HCT116 (cell line): Measurements from ENCODE around the gene ZGPAT. TPM values are rescaled to one million over a fixed set of nuclear protein-coding genes. Genes with fewer than 3 reads are reported as not detected.
A peak's percentile ranks its signal among the peaks of the same experiment; 100 is the strongest.

ENCODE experiments used
- ATAC-seq: fragments of 200-7000 bp; cut with Tn5 transposase; 2 replicates; pipeline ENCODE4 v1.9.1; 2020; ENCODE audit warnings: mild to moderate bottlenecking, moderate library complexity
- BruUV-seq: library from RNA; stranded (reverse); fragments of 400-500 nt; replicated peaks from 2 replicates; lab custom pipeline; 2021; lab: Mats Ljungman, UMichigan
- CTCF ChIA-PET: fragments of 300-600 bp; sonication (Branson Sonifier 250); formaldehyde crosslinking; loops from one replicate; lab custom pipeline; 2021; ENCODE audit warnings: antibody characterized with exemption; lab: Charles Lee
- POLR2A ChIA-PET: fragments of 300-600, 350-600 bp; sonication (Branson Sonifier 250); formaldehyde crosslinking; loops from one replicate; lab custom pipeline; 2021; ENCODE audit warnings: antibody characterized with exemption; lab: Charles Lee
- RAD21 ChIA-PET, 2 experiments: fragments of 300-600 bp; sonication (Branson Sonifier 250); formaldehyde crosslinking; loops; one replicate each; lab custom pipeline; 2023; ENCODE audit warnings: low total read pairs in 2 of 2; ENCODE audit not compliant: uncharacterized antibody in 2 of 2, unreplicated experiment in 2 of 2, low non-redundant PET in 1 of 2; lab: Charles Lee
- DNase-seq: peaks from one replicate; pipeline ENCODE4 v3.0.0-alpha.2; 2010; ENCODE audit warnings: low read depth, low spot score
- H2AFZ ChIP-seq: fragments of 200-600 bp; shearing (Covaris generic), sonication (generic); 2 replicates; pipeline ENCODE4 v1.6.1; 2017; ENCODE audit warnings: low read depth, mixed run types, mixed read lengths, antibody characterized with exemption, low read length; ENCODE audit not compliant: poor library complexity, severe bottlenecking
- H3K27ac ChIP-seq: 2 replicates; pipeline ENCODE4 v1.5.1; 2012; ENCODE audit warnings: low read depth, low read length
- H3K27me3 ChIP-seq: fragments of 200-600 bp; sonication (generic); 2 replicates; pipeline ENCODE4 v1.6.1; 2016; ENCODE audit warnings: mixed run types, low read length, mixed read lengths; ENCODE audit not compliant: insufficient read depth
- H3K36me3 ChIP-seq, 2 experiments: fragments of 200-500 bp in 1 of 2; fragments of 200-600 bp in 1 of 2; sonication (Bioruptor generic) in 1 of 2; sonication (generic) in 1 of 2; 2 replicates each; pipeline versions ENCODE4 v1.5.1 to v1.6.1; 2014 to 2016; ENCODE audit warnings: low read length in 2 of 2, inconsistent platforms in 1 of 2, mixed read lengths in 1 of 2, mixed run types in 1 of 2; ENCODE audit not compliant: insufficient read depth in 2 of 2, control insufficient read depth in 1 of 2
- H3K4me1 ChIP-seq, 2 experiments: fragments of 200-600 bp in 1 of 2; sonication (generic) in 1 of 2; 2 replicates each; pipeline versions ENCODE4 v1.5.1 to v1.6.1; 2012 to 2017; ENCODE audit warnings: low read length in 2 of 2, inconsistent platforms in 1 of 2, mild to moderate bottlenecking in 1 of 2, mixed read lengths in 1 of 2, mixed run types in 1 of 2, moderate library complexity in 1 of 2; ENCODE audit not compliant: insufficient read depth in 2 of 2, control insufficient read depth in 1 of 2
- H3K4me2 ChIP-seq: fragments of 200-600 bp; sonication (generic); 2 replicates; pipeline ENCODE4 v1.6.1; 2017; ENCODE audit warnings: mixed run types, low read length, mixed read lengths
- H3K4me3 ChIP-seq, 2 experiments: fragments of 200-600 bp in 1 of 2; sonication (generic) in 1 of 2; replicated peaks in 1 of 2; 2 replicates each; pipeline ENCODE4 v1.5.1; 2011 to 2016; ENCODE audit warnings: low read length in 2 of 2, control low read depth in 1 of 2, low read depth in 1 of 2, mild to moderate bottlenecking in 1 of 2, mixed read lengths in 1 of 2, mixed run types in 1 of 2
- H3K79me2 ChIP-seq: fragments of 200-600 bp; sonication (generic); 2 replicates; pipeline ENCODE4 v1.6.1; 2017; ENCODE audit warnings: mild to moderate bottlenecking, mixed run types, low read length, moderate library complexity, mixed read lengths; ENCODE audit not compliant: insufficient read depth
- H3K9ac ChIP-seq: fragments of 200-600 bp; sonication (generic); 2 replicates; pipeline ENCODE4 v1.6.1; 2016; ENCODE audit warnings: low read length, mixed read lengths
- H3K9me2 ChIP-seq: fragments of 200-600 bp; sonication (generic), shearing (Covaris generic); 2 replicates; pipeline ENCODE4 v1.6.1; 2017; ENCODE audit warnings: mixed run types, mild to moderate bottlenecking, moderate library complexity; ENCODE audit not compliant: insufficient read depth
- H3K9me3 ChIP-seq, 2 experiments: fragments of 200-500 bp in 1 of 2; fragments of 200-600 bp in 1 of 2; sonication (Bioruptor generic) in 1 of 2; sonication (generic) in 1 of 2; 2 replicates each; pipeline ENCODE4 v1.6.1; 2014 to 2017; ENCODE audit warnings: low read length in 2 of 2, mixed read lengths in 2 of 2, inconsistent platforms in 1 of 2, low read depth in 1 of 2, mild to moderate bottlenecking in 1 of 2, mixed run types in 1 of 2, moderate library complexity in 1 of 2; ENCODE audit not compliant: control insufficient read depth in 1 of 2, insufficient read depth in 1 of 2
- H4K20me1 ChIP-seq: fragments of 200-600 bp; sonication (generic), shearing (Covaris generic); 2 replicates; pipeline ENCODE4 v1.6.1; 2017; ENCODE audit warnings: mixed run types, mild to moderate bottlenecking, moderate library complexity; ENCODE audit not compliant: insufficient read depth
- EGR1 ChIP-seq: IDR thresholded peaks from 2 replicates; pipeline ENCODE4 v1.6.1; 2012; ENCODE audit warnings: low read depth
- ELF1 ChIP-seq: IDR thresholded peaks from 2 replicates; pipeline ENCODE4 v1.6.1; 2012; ENCODE audit warnings: low read depth, borderline replicate concordance
- EZH2 ChIP-seq: fragments of 200-600 bp; sonication (generic); IDR thresholded peaks from 2 replicates; pipeline ENCODE4 v1.6.1; 2017; ENCODE audit warnings: antibody characterized with exemption, mixed run types
- EZH2phosphoT487 ChIP-seq: fragments of 200-600 bp; IDR thresholded peaks from 2 replicates; pipeline ENCODE4 v1.6.1; 2018; ENCODE audit warnings: antibody characterized with exemption, borderline replicate concordance
- FOSL1 ChIP-seq: IDR thresholded peaks from 2 replicates; pipeline ENCODE4 v1.6.1; 2012; ENCODE audit warnings: low read depth
- POLR2AphosphoS5 ChIP-seq: IDR thresholded peaks from 2 replicates; pipeline ENCODE4 v1.6.1; 2011; ENCODE audit warnings: mild to moderate bottlenecking, low read depth, low read length, moderate library complexity
- SP1 ChIP-seq: IDR thresholded peaks from 2 replicates; pipeline ENCODE4 v1.6.1; 2012; ENCODE audit warnings: low read depth
- intact Hi-C: fragments of 100-400 bp; cut with micrococcal nuclease; formaldehyde crosslinking; loops from 2 replicates; pipeline ENCODE4 v1.10.0; 2022
- total RNA-seq: library from RNA; stranded (reverse); gene quantifications from one replicate; pipeline ENCODE4 v1.2.1, GENCODE V29; 2021; ENCODE audit not compliant: unreplicated experiment
- TF ChIP-seq, protein P1 (sequence below), 3 experiments: fragments of 200-600 bp in 1 of 3; sonication (generic) in 1 of 3; IDR thresholded peaks in 2 of 3; conservative IDR thresholded peaks in 1 of 3; 2 replicates each; pipeline ENCODE4 v1.5.1; 2012 to 2017; ENCODE audit warnings: low read depth in 2 of 3, low read length in 2 of 3, antibody characterized with exemption in 1 of 3, borderline replicate concordance in 1 of 3, control low read depth in 1 of 3, mild to moderate bottlenecking in 1 of 3, mixed read lengths in 1 of 3, mixed run types in 1 of 3, moderate library complexity in 1 of 3; ENCODE audit not compliant: insufficient read depth in 1 of 3
- TF ChIP-seq, protein P2 (sequence below): IDR thresholded peaks from 2 replicates; pipeline ENCODE4 v1.6.1; 2011; ENCODE audit warnings: mild to moderate bottlenecking, low read length, moderate library complexity; ENCODE audit not compliant: insufficient replicate concordance; ENCODE audit errors: extremely low read depth

The ZGPAT gene
- total RNA-seq, 1 experiment from 2014 or later = 30.6 TPM

DNA sequence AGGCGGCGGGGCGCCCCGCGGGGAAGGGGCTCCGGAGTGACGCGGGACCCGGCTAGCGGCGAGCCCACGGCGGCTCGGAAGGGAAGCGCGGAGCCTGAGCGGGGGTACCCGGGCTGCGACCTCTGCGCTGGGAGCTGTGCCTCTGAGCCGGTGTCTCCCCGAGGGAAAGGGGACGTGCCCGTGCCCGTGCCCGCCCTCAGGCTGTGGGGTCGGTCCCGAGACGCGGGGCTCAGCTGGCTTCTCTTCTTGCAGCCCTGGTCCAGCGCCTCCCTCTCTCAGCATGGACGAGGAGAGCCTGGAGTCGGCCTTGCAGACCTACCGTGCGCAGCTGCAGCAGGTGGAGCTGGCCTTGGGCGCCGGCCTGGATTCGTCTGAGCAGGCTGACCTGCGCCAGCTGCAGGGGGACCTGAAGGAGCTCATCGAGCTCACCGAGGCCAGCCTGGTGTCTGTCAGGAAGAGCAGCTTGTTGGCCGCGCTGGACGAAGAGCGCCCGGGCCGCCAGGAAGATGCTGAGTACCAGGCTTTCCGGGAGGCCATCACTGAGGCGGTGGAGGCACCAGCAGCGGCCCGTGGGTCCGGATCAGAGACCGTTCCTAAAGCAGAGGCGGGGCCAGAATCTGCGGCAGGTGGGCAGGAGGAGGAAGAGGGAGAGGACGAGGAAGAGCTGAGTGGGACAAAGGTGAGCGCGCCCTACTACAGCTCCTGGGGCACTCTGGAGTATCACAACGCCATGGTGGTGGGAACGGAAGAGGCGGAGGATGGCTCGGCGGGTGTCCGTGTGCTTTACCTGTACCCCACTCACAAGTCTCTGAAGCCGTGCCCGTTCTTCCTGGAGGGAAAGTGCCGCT is 686 bp downstream of the ZGPAT start:
- TF ChIP-seq FOSL1 (no peak), POLR2AphosphoS5 (no peak), SP1 (no peak), EZH2 (no peak), EZH2phosphoT487 (no peak), ELF1 (no peak), EGR1 (no peak)
- TF ChIP-seq, protein P1, sequence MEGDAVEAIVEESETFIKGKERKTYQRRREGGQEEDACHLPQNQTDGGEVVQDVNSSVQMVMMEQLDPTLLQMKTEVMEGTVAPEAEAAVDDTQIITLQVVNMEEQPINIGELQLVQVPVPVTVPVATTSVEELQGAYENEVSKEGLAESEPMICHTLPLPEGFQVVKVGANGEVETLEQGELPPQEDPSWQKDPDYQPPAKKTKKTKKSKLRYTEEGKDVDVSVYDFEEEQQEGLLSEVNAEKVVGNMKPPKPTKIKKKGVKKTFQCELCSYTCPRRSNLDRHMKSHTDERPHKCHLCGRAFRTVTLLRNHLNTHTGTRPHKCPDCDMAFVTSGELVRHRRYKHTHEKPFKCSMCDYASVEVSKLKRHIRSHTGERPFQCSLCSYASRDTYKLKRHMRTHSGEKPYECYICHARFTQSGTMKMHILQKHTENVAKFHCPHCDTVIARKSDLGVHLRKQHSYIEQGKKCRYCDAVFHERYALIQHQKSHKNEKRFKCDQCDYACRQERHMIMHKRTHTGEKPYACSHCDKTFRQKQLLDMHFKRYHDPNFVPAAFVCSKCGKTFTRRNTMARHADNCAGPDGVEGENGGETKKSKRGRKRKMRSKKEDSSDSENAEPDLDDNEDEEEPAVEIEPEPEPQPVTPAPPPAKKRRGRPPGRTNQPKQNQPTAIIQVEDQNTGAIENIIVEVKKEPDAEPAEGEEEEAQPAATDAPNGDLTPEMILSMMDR (IDR thresholded peaks at IDR 0.05 in 2 of 3, conservative IDR thresholded peaks at IDR 0.05 in 1 of 3; ENCODE audit: borderline replicate concordance in 1 of 3, insufficient read depth in 1 of 3, low read depth in 2 of 3, low read length in 2 of 3) = no peak
- TF ChIP-seq, protein P2, sequence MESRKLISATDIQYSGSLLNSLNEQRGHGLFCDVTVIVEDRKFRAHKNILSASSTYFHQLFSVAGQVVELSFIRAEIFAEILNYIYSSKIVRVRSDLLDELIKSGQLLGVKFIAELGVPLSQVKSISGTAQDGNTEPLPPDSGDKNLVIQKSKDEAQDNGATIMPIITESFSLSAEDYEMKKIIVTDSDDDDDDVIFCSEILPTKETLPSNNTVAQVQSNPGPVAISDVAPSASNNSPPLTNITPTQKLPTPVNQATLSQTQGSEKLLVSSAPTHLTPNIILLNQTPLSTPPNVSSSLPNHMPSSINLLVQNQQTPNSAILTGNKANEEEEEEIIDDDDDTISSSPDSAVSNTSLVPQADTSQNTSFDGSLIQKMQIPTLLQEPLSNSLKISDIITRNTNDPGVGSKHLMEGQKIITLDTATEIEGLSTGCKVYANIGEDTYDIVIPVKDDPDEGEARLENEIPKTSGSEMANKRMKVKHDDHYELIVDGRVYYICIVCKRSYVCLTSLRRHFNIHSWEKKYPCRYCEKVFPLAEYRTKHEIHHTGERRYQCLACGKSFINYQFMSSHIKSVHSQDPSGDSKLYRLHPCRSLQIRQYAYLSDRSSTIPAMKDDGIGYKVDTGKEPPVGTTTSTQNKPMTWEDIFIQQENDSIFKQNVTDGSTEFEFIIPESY = no peak
- Histone ChIP-seq H3K4me2 (peak overlapping the region; percentile 95), H3K27ac (peak overlapping the region; percentile 95), H4K20me1 (no peaks in the 10 kb centered on the region), H3K9me2 (no peaks in the 10 kb centered on the region), H3K9me3 (0 out of 4 replicates have a peak, but pooled peaks cover 0 to 6% of the 10 kb centered on the region in 2 experiments), H3K4me1 (peaks cover 13 to 21% of the 10 kb centered on the region in 2 experiments), H3K27me3 (no peaks in the 10 kb centered on the region), H3K9ac (peak overlapping the region; percentile 96), H3K4me3 (peak overlapping the region; percentile 85 to 96), H3K36me3 (peaks cover 15 to 53% of the 10 kb centered on the region in 2 experiments), H3K79me2 (peaks cover 82% of the 10 kb centered on the region), H2AFZ (no peak overlapping the region)
- ATAC-seq (peak; percentile 19), DNase-seq (no peak)
- intact Hi-C loops = loop anchor here (10.0 kb wide), 1 partner anchor 346 kb away; no protein-coding TSS in a partner anchor
- RAD21 ChIA-PET = interaction anchor here (0.6 to 1.0 kb wide), 2 partner anchors 157 to 158 kb away, joined by 3 to 4 read pairs; partner anchors contain the start of gene TPD52L2 (in 1 of the 2)
- POLR2A ChIA-PET = interaction anchor here (0.6 to 2.2 kb wide), 6 partner anchors 9 to 157 kb away, joined by 3 to 15 read pairs (median 4); partner anchors contain the start of gene TPD52L2
- CTCF ChIA-PET = interaction anchor here (0.8 to 1.7 kb wide), 8 partner anchors 10 to 272 kb away, joined by 3 to 9 read pairs (median 4); partner anchors contain the start of genes PRPF6 and TPD52L2
- TSS peak; percentile 49 for BruUV-seq
